ENCODE results near the gene C14orf93. TPM values are rescaled to one million over a fixed set of nuclear protein-coding genes. Genes with fewer than 3 reads are reported as not detected.
"Not testable (repeated sequence)": the region's sequence is repeated elsewhere in the genome, so short reads cannot be mapped to it uniquely, and the experiment has no call there.

The C14orf93 gene
- total RNA-seq, 1 donor from 2014 or later, result 8.1 TPM

GRCh38 chr14:22981090-22981875 lies 28.7 kb downstream of the C14orf93 start:
- ATAC-seq, result peak; percentile 2
- intact Hi-C loops (cut with DNase I), result no loop called here
- no peak for DNase-seq (ENCODE audit: low spot score)

GRCh38 chr14:22980672-22981089 lies 29.3 kb downstream of the C14orf93 start:
- peak; percentile 2 for ATAC-seq
- intact Hi-C loops (cut with DNase I), result no loop called here
- DNase-seq (ENCODE audit: low spot score), result no peak

- DNase-seq (ENCODE audit: low spot score), result no peak
- intact Hi-C loops (cut with DNase I), result no loop called here
- no peak for ATAC-seq
Measured at GRCh38 chr14:22979748-22980392, 30.1 kb downstream of the C14orf93 start.

GRCh38 chr14:22978981-22979671 lies 30.8 kb downstream of the C14orf93 start:
- DNase-seq (ENCODE audit: low spot score), result no peak
- intact Hi-C loops (cut with DNase I), result no loop called here
- ATAC-seq, result no peak

- intact Hi-C loops (cut with DNase I), result no loop called here
- no peak for DNase-seq (ENCODE audit: low spot score)
- ATAC-seq, result no peak
Measured at GRCh38 chr14:22978487-22978837, 31.5 kb downstream of the C14orf93 start.

GRCh38 chr14:22977684-22978486 lies 32.1 kb downstream of the C14orf93 start:
- ATAC-seq, result no peak
- no peak for DNase-seq (ENCODE audit: low spot score)
- intact Hi-C loops (cut with DNase I), result no loop called here

- intact Hi-C loops (cut with DNase I), result no loop called here
- DNase-seq (ENCODE audit: low spot score), result no peak
- ATAC-seq, result no peak
Measured at GRCh38 chr14:22977434-22977683, 32.6 kb downstream of the C14orf93 start.

- intact Hi-C loops (cut with DNase I), result no loop called here
- ATAC-seq (no peak), DNase-seq (ENCODE audit: low spot score) (no peak)
Measured at GRCh38 chr14:22976620-22977433, 33.1 kb downstream of the C14orf93 start.

GRCh38 chr14:22974530-22975313 lies 35.2 kb downstream of the C14orf93 start:
- DNase-seq (ENCODE audit: low spot score) (no peak), ATAC-seq (no peak)
- intact Hi-C loops (cut with DNase I), result no loop called here

GRCh38 chr14:22973217-22974032 lies 36.5 kb downstream of the C14orf93 start:
- intact Hi-C loops (cut with DNase I), result no loop called here
- DNase-seq (ENCODE audit: low spot score) (no peak), ATAC-seq (peak; percentile 58)

GRCh38 chr14:22972313-22972930 lies 37.5 kb downstream of the C14orf93 start:
- intact Hi-C loops (cut with DNase I), result no loop called here
- no peak for DNase-seq (ENCODE audit: low spot score)
- no peak for ATAC-seq

- ATAC-seq (no peak), DNase-seq (ENCODE audit: low spot score) (no peak)
- intact Hi-C loops (cut with DNase I), result no loop called here
Measured at GRCh38 chr14:22971152-22971551, 38.8 kb downstream of the C14orf93 start.

- ATAC-seq (no peak), DNase-seq (ENCODE audit: low spot score) (no peak)
- intact Hi-C loops (cut with DNase I), result no loop called here
Measured at GRCh38 chr14:22966783-22967269, 43.1 kb downstream of the C14orf93 start.

GRCh38 chr14:22965916-22966782 lies 43.8 kb downstream of the C14orf93 start:
- DNase-seq (ENCODE audit: low spot score); ATAC-seq; intact Hi-C loops (cut with DNase I): not testable (repeated sequence)

- intact Hi-C loops (cut with DNase I), result loop anchor here (5.0 kb wide), 1 partner anchor 1450 kb away; no protein-coding TSS in a partner anchor
- ATAC-seq, result no peak
- DNase-seq (ENCODE audit: low spot score), result no peak
Measured at GRCh38 chr14:22962061-22962676, 47.8 kb downstream of the C14orf93 start.
